GM10266 (cell line): ENCODE results near the gene CDX1.

Source experiments
- DNase-seq: peaks from one replicate; pipeline ENCODE4 v3.0.0; 2012; ENCODE audit errors: extremely low spot score
- CTCF ChIP-seq: IDR thresholded peaks from 2 replicates; pipeline ENCODE4 v1.5.1; 2012; ENCODE audit warnings: mild to moderate bottlenecking, low read depth; ENCODE audit not compliant: control insufficient read depth, insufficient read depth; ENCODE audit errors: missing control alignments

CDX1 gene

GRCh38 chr5:150137997-150138396, 28.6 kb upstream of the CDX1 start:
- no peak for DNase-seq
- no peak for TF ChIP-seq CTCF

DNA sequence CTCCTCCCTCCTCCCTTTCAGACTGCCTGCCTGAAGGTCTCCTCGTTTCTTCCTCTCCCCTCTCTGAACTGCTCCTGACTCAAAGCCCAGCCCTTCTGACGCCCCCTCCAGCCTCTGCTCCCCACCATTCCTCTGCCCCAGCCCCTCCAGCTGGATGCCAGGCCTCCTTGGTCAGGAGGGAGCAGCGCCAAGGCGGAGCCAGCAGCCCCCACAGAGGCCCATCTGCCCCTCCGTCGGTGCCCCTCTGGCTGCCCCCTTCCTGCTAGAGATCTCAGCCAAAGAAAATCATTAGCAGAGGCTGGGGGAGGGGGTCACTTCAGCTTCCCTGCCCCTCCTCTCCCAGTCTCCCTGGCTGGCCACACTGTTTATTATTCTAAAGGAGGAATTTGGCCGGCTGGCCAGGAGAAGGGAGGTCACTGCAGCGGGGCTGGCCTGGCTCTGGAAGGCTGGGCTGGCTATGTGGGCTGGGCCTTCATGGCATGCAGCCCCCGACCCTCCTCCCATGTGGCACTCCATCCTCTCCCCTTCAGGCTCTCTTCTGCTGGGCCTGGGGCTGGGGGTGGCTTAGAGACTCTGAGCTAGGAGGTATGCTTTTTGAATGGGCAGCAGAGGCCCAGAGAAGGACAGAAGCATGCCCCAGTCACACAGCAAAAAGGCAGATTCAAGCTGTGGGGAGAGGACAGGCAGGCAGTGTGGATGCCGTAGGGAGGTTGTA, 27.9 kb upstream of the CDX1 start:
- no peak for TF ChIP-seq CTCF
- no peak for DNase-seq

DNA sequence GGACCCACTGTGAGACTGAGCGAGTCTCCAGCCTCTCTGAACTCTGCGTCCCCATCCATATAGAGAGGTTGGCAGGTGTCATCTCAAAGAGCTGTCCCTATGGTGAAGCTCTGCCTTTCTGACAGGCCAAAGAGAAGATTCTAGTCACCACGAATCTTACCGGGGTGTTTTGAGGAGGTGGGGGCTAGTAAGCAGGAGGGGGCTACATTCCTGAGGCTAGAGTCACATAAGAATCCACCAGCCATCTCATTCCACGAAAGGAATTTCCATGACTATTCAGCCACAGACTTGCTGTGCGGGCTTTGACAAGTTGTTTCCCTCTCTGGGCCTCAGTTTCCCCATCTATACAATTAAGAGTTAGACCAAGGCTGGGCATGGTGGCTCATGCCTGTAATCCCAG, 27.2 kb upstream of the CDX1 start:
- no peak for TF ChIP-seq CTCF
- DNase-seq, result no peak

DNA sequence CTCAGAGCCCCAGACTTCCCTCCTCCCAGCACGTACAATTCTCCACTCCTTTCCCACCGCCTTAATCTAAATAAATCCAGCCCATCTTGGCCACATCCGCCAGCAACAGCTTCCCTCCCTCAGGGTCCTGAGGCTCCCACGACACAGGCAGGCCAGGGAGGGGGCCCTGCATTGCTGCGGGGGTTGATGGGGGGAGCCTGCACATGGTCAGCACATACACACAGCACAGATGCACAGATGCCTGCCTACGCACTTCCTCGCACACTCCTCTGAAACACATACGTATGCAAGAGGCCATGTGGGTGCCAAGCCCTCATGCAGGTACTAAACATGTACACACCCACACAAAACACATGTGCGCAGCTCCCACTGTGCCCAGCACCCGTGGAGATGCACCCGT, 25.7 kb upstream of the CDX1 start:
- DNase-seq, result no peak
- no peak for TF ChIP-seq CTCF

GRCh38 chr5:150141544-150142184, 24.9 kb upstream of the CDX1 start:
- DNase-seq, result no peak
- no peak for TF ChIP-seq CTCF

- TF ChIP-seq CTCF, result no peak
- DNase-seq, result no peak
Measured at GRCh38 chr5:150142185-150142958, 24.2 kb upstream of the CDX1 start.

DNA sequence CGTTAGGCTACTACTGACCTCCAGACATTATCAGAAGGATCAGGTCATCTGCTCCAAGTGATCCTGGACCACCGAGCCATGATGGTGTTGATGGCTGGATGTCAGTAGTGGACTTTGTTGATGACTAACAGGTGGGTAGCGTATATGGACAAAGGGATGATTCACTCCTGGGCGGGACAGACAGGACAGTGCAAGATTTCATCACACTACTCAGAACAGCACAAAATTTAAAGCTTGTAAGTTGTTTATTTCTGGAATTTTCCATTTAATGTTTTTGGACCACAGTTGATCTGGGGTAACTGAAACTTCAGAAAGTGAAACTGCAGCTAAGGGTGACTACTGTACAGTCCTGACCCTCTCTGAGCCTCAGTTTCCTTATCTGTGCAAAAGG, 23.6 kb upstream of the CDX1 start:
- DNase-seq, result no peak
- TF ChIP-seq CTCF, result no peak
